MM.1S (cell line): ENCODE results near the gene RCN1.
"Not testable (repeated sequence)": the region's sequence is repeated elsewhere in the genome, so short reads cannot be mapped to it uniquely, and the experiment has no call there.

Experiments used
- DNase-seq: peaks from one replicate; pipeline ENCODE4 v3.0.0-alpha.2; 2015
- H2AFZ ChIP-seq: fragments of 300-600 bp; sonication (generic); 2 replicates; pipeline ENCODE4 v1.6.0; 2016; ENCODE audit warnings: antibody characterized with exemption, low read length
- H3F3A ChIP-seq: fragments of 300-600 bp; sonication (generic); 2 replicates; pipeline ENCODE4 v1.6.1; 2016; ENCODE audit warnings: mild to moderate bottlenecking, antibody characterized with exemption, low read length, moderate library complexity, mixed read lengths; ENCODE audit not compliant: insufficient read depth
- H3K27ac ChIP-seq: fragments of 300-600 bp; sonication (generic); 2 replicates; pipeline ENCODE4 v1.5.1; 2016; ENCODE audit warnings: mild to moderate bottlenecking, low read length
- H3K27me3 ChIP-seq: fragments of 300-600 bp; sonication (generic); replicated peaks from 2 replicates; pipeline ENCODE4 v1.6.0; 2016; ENCODE audit warnings: low read length; ENCODE audit not compliant: insufficient read depth
- H3K36me3 ChIP-seq: fragments of 300-600 bp; sonication (generic); replicated peaks from 2 replicates; pipeline ENCODE4 v1.6.1; 2016; ENCODE audit warnings: mild to moderate bottlenecking, low read length, mixed read lengths; ENCODE audit not compliant: insufficient read depth
- H3K4me1 ChIP-seq: fragments of 300-600 bp; sonication (generic); 2 replicates; pipeline ENCODE4 v1.6.1; 2016; ENCODE audit warnings: low read length, mixed read lengths
- H3K4me2 ChIP-seq: fragments of 300-600 bp; sonication (generic); 2 replicates; pipeline ENCODE4 v1.6.0; 2016; ENCODE audit warnings: low read depth, low read length
- H3K4me3 ChIP-seq: fragments of 300-600 bp; sonication (generic); 2 replicates; pipeline ENCODE4 v1.5.1; 2016; ENCODE audit warnings: low read length, mixed read lengths
- H3K79me2 ChIP-seq: fragments of 300-600 bp; sonication (generic); 2 replicates; pipeline ENCODE4 v1.6.1; 2016; ENCODE audit warnings: mixed run types, low read length, mixed read lengths
- H3K9ac ChIP-seq: fragments of 300-600 bp; sonication (generic); 2 replicates; pipeline ENCODE4 v1.6.1; 2016; ENCODE audit warnings: low read length, mixed read lengths
- H3K9me2 ChIP-seq: fragments of 300-600 bp; sonication (generic); replicated peaks from 2 replicates; pipeline ENCODE4 v1.6.1; 2016; ENCODE audit warnings: mild to moderate bottlenecking, low read length, mixed read lengths; ENCODE audit not compliant: insufficient read depth
- H3K9me3 ChIP-seq: fragments of 300-600 bp; sonication (generic); replicated peaks from 2 replicates; pipeline ENCODE4 v1.6.1; 2016; ENCODE audit warnings: mild to moderate bottlenecking, low read length, mixed read lengths; ENCODE audit not compliant: insufficient read depth
- H4K20me1 ChIP-seq: fragments of 300-600 bp; sonication (generic); 2 replicates; pipeline ENCODE4 v1.6.1; 2016; ENCODE audit warnings: mild to moderate bottlenecking, low read length, moderate library complexity, mixed read lengths; ENCODE audit not compliant: insufficient read depth
- EZH2 ChIP-seq: fragments of 300-600 bp; sonication (generic); optimal IDR thresholded peaks from 2 replicates; pipeline ENCODE3; 2017; ENCODE audit warnings: low read depth, mild to moderate bottlenecking, antibody characterized with exemption, low read length, mixed read lengths
- EZH2phosphoT487 ChIP-seq: fragments of 300-600 bp; sonication (generic); IDR thresholded peaks from 2 replicates; pipeline ENCODE4 v1.6.1; 2018; ENCODE audit warnings: antibody characterized with exemption, low read length
- TF ChIP-seq, protein P1 (sequence below): fragments of 300-600 bp; sonication (generic); IDR thresholded peaks from 2 replicates; pipeline ENCODE4 v1.5.1; 2016; ENCODE audit warnings: antibody characterized with exemption, low read length, mixed read lengths

RCN1 gene

DNA sequence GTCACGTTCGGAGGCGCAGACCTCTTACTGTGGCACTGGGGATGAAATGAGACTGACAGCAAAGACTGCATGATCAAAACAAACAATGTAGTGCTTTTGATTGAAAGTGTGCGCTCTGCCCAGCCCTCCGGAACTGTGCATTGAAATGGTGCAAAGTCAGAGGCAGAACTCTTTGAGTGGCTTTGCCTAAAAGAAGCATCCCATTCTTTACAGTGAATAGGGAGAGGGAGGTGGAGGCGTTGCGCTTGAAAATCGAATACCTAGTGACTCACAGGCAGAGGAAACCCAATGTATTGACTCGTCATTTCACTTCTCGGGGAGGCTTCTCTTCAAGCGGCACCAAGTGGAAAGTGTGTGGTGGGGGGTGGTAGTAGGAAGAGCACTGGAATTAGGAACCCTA, 10.9 kb downstream of the RCN1 start:
- Histone ChIP-seq H3K9ac (no peak overlapping the region), H3K4me2 (no peak overlapping the region), H3F3A (no peaks in the 10 kb centered on the region), H3K9me2 (no peaks in the 10 kb centered on the region), H3K4me1 (0 out of 2 replicates have a peak, but pooled peaks cover 5% of the 10 kb centered on the region), H3K36me3 (no peaks in the 10 kb centered on the region), H4K20me1 (no peaks in the 10 kb centered on the region), H3K27ac (no peak overlapping the region), H2AFZ (no peak overlapping the region), H3K9me3 (no peaks in the 10 kb centered on the region), H3K27me3 (no peaks in the 10 kb centered on the region), H3K4me3 (no peak overlapping the region), H3K79me2 (peaks cover under 1% of the 10 kb centered on the region)
- TF ChIP-seq EZH2phosphoT487: no peak
- DNase-seq: no peak

DNA sequence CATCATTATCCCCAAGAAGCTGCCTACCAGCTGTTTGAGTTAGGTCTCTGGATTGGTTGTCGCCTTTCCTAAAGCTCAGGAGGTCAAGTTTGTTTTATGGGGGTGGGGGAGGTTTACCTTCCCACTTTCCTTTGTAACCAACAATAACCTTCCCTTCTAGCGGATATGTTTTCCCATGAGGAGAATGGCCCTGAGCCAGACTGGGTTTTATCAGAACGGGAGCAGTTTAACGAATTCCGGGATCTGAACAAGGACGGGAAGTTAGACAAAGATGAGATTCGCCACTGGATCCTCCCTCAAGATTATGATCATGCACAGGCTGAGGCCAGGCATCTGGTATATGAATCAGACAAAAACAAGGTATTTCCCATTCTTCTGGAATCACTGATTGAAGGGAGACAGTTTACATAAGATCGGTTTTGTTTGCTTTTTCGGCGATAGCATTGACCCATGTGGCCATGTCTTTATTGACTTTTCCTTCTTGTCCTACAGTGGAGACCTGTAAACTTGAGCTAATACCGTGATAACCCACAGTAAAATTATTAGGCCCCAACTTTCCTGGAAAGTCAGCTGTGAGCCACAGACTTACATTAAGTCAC, 12.3 kb downstream of the RCN1 start:
- H3K36me3 ChIP-seq, H2AFZ ChIP-seq, H3K4me3 ChIP-seq, H3K9ac ChIP-seq, H3K4me2 ChIP-seq, H3K79me2 ChIP-seq, DNase-seq, H3K4me1 ChIP-seq, H3K27ac ChIP-seq, H4K20me1 ChIP-seq, H3K9me2 ChIP-seq, H3K27me3 ChIP-seq, H3K9me3 ChIP-seq, H3F3A ChIP-seq: not testable (repeated sequence)

DNA sequence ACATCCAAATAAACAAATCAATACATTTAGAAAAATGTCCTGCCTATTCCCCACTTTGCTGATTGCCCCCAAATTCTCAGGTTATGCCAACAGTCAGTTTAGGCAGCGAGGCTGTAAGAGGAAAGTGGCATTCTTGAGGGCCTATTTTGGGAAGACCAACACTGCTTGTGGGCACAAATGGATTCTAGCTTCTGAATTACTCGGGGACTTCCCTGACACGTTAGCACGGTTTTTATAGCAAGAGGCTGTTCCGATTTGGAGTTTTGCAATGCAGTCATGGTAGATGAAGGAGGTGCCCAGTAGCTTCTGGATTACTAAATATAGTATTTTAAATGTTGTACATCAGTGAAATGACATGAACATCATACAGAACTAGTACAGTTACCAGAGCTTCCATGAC, 13.1 kb downstream of the RCN1 start:
- H4K20me1 ChIP-seq: no peaks in the 10 kb centered on the region
- no peaks in the 10 kb centered on the region for H3K9me2 ChIP-seq
- H3K27ac ChIP-seq: no peak overlapping the region
- TF ChIP-seq EZH2phosphoT487 (no peak), EZH2 (no peak)
- TF ChIP-seq, protein P1, sequence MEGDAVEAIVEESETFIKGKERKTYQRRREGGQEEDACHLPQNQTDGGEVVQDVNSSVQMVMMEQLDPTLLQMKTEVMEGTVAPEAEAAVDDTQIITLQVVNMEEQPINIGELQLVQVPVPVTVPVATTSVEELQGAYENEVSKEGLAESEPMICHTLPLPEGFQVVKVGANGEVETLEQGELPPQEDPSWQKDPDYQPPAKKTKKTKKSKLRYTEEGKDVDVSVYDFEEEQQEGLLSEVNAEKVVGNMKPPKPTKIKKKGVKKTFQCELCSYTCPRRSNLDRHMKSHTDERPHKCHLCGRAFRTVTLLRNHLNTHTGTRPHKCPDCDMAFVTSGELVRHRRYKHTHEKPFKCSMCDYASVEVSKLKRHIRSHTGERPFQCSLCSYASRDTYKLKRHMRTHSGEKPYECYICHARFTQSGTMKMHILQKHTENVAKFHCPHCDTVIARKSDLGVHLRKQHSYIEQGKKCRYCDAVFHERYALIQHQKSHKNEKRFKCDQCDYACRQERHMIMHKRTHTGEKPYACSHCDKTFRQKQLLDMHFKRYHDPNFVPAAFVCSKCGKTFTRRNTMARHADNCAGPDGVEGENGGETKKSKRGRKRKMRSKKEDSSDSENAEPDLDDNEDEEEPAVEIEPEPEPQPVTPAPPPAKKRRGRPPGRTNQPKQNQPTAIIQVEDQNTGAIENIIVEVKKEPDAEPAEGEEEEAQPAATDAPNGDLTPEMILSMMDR: no peak
- no peaks in the 10 kb centered on the region for H3K27me3 ChIP-seq
- H3K79me2 ChIP-seq: no peaks in the 10 kb centered on the region
- no peak overlapping the region for H3K9ac ChIP-seq
- no peaks in the 10 kb centered on the region for H3K36me3 ChIP-seq
- no peak overlapping the region for H3K4me3 ChIP-seq
- DNase-seq: no peak
- H3K4me2 ChIP-seq: no peak overlapping the region
- H2AFZ ChIP-seq: no peak overlapping the region
- H3F3A ChIP-seq: no peaks in the 10 kb centered on the region
- H3K4me1 ChIP-seq: 0 out of 2 replicates have a peak, but pooled peaks cover 5% of the 10 kb centered on the region
- H3K9me3 ChIP-seq: no peaks in the 10 kb centered on the region

DNA sequence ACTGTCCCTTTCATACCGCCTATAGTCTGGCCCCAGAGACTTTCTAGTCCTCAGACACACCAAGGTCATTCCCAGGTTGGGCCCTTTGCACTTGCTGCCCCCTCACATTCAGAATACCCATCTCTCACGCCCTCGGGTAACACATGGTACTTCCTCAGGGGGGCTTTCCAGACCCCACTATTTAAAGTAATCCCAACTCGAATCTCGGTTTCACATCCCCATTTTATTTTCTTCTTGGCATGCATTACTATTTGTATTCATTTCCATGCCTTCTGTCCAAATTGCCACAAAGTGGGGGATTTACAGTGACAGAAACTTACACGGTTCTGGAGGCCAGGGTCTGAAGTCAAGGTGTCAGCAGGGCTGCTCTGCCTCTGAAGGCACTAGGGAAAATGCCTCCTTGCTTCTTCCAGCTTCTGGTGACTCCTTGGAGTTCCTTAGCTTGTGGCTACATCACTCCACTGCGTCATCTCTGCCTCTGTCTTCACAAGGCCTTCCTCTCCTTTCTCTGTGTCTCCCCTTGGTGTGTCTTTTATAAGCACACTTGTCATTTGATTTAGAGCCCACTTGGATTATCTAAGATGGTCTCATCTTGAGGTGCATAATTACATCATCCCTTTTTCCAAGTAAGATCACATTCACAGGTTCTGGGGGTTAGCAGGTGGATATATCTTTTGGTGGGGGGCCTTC, 15.1 kb downstream of the RCN1 start:
- H3K9me2 ChIP-seq: no peaks in the 10 kb centered on the region
- H3K36me3 ChIP-seq: no peaks in the 10 kb centered on the region
- H4K20me1 ChIP-seq: no peaks in the 10 kb centered on the region
- H3K9me3 ChIP-seq: no peaks in the 10 kb centered on the region
- no peak for TF ChIP-seq EZH2phosphoT487
- TF ChIP-seq, protein P1: no peak
- TF ChIP-seq EZH2: no peak
- DNase-seq: no peak
- H3K79me2 ChIP-seq: no peaks in the 10 kb centered on the region
- H3K27ac ChIP-seq: no peak overlapping the region
- no peak overlapping the region for H3K9ac ChIP-seq
- no peak overlapping the region for H2AFZ ChIP-seq
- H3K4me3 ChIP-seq: no peak overlapping the region
- no peak overlapping the region for H3K4me2 ChIP-seq
- no peaks in the 10 kb centered on the region for H3K27me3 ChIP-seq
- no peaks in the 10 kb centered on the region for H3F3A ChIP-seq
- H3K4me1 ChIP-seq: 0 out of 2 replicates have a peak, but pooled peaks cover 5% of the 10 kb centered on the region
